Panc1 (cell line): ENCODE results near the gene SLC27A4. TPM values are rescaled to one million over a fixed set of nuclear protein-coding genes. Genes with fewer than 3 reads are reported as not detected.
A peak's percentile ranks its signal among the peaks of the same experiment; 100 is the strongest.

Experiments used
- ATAC-seq: fragments of 200-7000 bp; cut with Tn5 transposase; 2 replicates; pipeline ENCODE4 v1.9.1; 2020; ENCODE audit warnings: mild to moderate bottlenecking, moderate library complexity
- BruUV-seq: library from RNA; stranded (reverse); fragments of 400-500 nt; replicated peaks from 2 replicates; lab custom pipeline; 2021; lab: Mats Ljungman, UMichigan
- CTCF ChIA-PET: fragments of 300-600 bp; sonication (Branson Sonifier 250); formaldehyde crosslinking; loops from one replicate; lab custom pipeline; 2022; ENCODE audit warnings: antibody characterized with exemption; lab: Charles Lee
- POLR2A ChIA-PET: fragments of 300-600 bp; sonication (Branson Sonifier 250); formaldehyde crosslinking; loops from one replicate; lab custom pipeline; 2022; ENCODE audit warnings: antibody characterized with exemption; lab: Charles Lee
- DNase-seq: peaks from one replicate; pipeline ENCODE4 v3.0.0-alpha.2; 2010; ENCODE audit warnings: low read depth, low spot score
- H3K27ac ChIP-seq: 2 replicates; pipeline ENCODE4 v1.5.1; 2011; ENCODE audit warnings: mild to moderate bottlenecking, low read length, inconsistent platforms
- H3K27me3 ChIP-seq: fragments of 200-500 bp; sonication (Bioruptor generic); 2 replicates; pipeline ENCODE4 v1.6.0; 2014; ENCODE audit warnings: low read length, inconsistent platforms; ENCODE audit not compliant: control insufficient read depth, insufficient read depth
- H3K36me3 ChIP-seq: fragments of 200-500 bp; sonication (Bioruptor generic); 2 replicates; pipeline ENCODE4 v1.5.1; 2014; ENCODE audit warnings: inconsistent platforms, mild to moderate bottlenecking, low read length, moderate library complexity; ENCODE audit not compliant: control insufficient read depth, insufficient read depth
- H3K4me1 ChIP-seq: 2 replicates; pipeline ENCODE4 v1.5.1; 2011; ENCODE audit warnings: inconsistent platforms, mild to moderate bottlenecking, low read length, moderate library complexity; ENCODE audit not compliant: control insufficient read depth, insufficient read depth
- H3K4me3 ChIP-seq, 2 experiments: 2 replicates each; pipeline ENCODE4 v1.5.1; 2011 to 2012; ENCODE audit warnings: low read depth in 2 of 2, low read length in 2 of 2, mild to moderate bottlenecking in 2 of 2, inconsistent platforms in 1 of 2, moderate library complexity in 1 of 2
- H3K9me3 ChIP-seq: fragments of 200-500 bp; sonication (Bioruptor generic); 2 replicates; pipeline ENCODE4 v1.5.1; 2014; ENCODE audit warnings: low read depth, mild to moderate bottlenecking, inconsistent platforms, low read length, moderate library complexity; ENCODE audit not compliant: control insufficient read depth, insufficient read depth
- CTCF ChIP-seq: fragments of 450-650 bp; IDR thresholded peaks from 2 replicates; pipeline ENCODE4 v1.5.1; 2017; ENCODE audit warnings: mild to moderate bottlenecking
- POLR2AphosphoS5 ChIP-seq: IDR thresholded peaks from 2 replicates; pipeline ENCODE4 v1.6.1; 2012; ENCODE audit warnings: mild to moderate bottlenecking, low read depth, low read length, moderate library complexity
- SIN3A ChIP-seq: IDR thresholded peaks from 2 replicates; pipeline ENCODE4 v1.6.1; 2012; ENCODE audit warnings: low read depth, mild to moderate bottlenecking, low read length, moderate library complexity, borderline replicate concordance; ENCODE audit not compliant: insufficient read depth
- TCF7L2 ChIP-seq: IDR thresholded peaks from 2 replicates; pipeline ENCODE4 v1.6.1; 2011; ENCODE audit warnings: mild to moderate bottlenecking, low read depth, low read length, inconsistent platforms
- in situ Hi-C: cut with HindIII; loops from 2 replicates; pipeline ENCODE4 v1.10.0; 2016; ENCODE audit warnings: low sequenced_read_pairs, low pct_unique_long_range_greater_than_20kb
- intact Hi-C: fragments of 100-400 bp; cut with micrococcal nuclease; formaldehyde crosslinking; loops from one replicate; pipeline ENCODE4 v1.10.0; 2022; ENCODE audit not compliant: unreplicated experiment
- total RNA-seq: library from RNA; stranded (reverse); gene quantifications from one replicate; pipeline ENCODE4 v1.2.1, GENCODE V29; 2021; ENCODE audit not compliant: unreplicated experiment
- TF ChIP-seq, protein P1 (sequence below), 2 experiments: IDR thresholded peaks; 2 replicates each; pipeline ENCODE4 v1.6.1; 2011 to 2012; ENCODE audit warnings: low read depth in 2 of 2, control low read depth in 1 of 2, low read length in 1 of 2, mild to moderate bottlenecking in 1 of 2, moderate library complexity in 1 of 2; ENCODE audit not compliant: insufficient read depth in 1 of 2

The SLC27A4 gene
- total RNA-seq, 1 experiment from 2014 or later = 20.3 TPM

DNA sequence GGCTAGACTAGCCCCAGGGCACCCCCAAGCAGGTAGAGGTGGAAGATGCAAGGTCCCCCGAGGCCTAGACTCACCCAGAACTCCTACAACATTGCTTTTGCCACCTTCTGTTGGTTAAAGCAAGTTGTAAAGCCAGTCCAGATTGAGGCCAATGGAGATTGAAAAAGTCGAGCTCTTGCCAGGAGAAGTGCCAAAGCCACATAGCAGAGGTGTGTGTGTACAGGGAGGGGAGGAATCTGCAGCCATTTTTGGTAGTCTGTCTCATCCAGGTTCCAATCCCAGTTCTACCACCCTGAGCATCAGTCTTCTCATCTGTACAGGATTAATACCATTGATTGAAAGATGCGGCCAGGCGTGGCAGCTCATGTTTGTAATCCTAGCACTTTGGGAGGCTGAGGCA lies 18.5 kb downstream of the SLC27A4 start:
- CTCF ChIA-PET = interaction anchor here (0.6 kb wide), 1 partner anchor 51 kb away, joined by 6 read pairs; no protein-coding TSS in a partner anchor
- Histone ChIP-seq H3K4me1 (peaks cover 3% of the 10 kb centered on the region; the same call in 1 of the 2 replicates), H3K4me3 (no peak overlapping the region), H3K27me3 (no peaks in the 10 kb centered on the region), H3K36me3 (no peaks in the 10 kb centered on the region), H3K9me3 (no peaks in the 10 kb centered on the region), H3K27ac (no peak overlapping the region)
- in situ Hi-C loops (no loop called here), intact Hi-C loops (no loop called here)
- TF ChIP-seq, protein P1, sequence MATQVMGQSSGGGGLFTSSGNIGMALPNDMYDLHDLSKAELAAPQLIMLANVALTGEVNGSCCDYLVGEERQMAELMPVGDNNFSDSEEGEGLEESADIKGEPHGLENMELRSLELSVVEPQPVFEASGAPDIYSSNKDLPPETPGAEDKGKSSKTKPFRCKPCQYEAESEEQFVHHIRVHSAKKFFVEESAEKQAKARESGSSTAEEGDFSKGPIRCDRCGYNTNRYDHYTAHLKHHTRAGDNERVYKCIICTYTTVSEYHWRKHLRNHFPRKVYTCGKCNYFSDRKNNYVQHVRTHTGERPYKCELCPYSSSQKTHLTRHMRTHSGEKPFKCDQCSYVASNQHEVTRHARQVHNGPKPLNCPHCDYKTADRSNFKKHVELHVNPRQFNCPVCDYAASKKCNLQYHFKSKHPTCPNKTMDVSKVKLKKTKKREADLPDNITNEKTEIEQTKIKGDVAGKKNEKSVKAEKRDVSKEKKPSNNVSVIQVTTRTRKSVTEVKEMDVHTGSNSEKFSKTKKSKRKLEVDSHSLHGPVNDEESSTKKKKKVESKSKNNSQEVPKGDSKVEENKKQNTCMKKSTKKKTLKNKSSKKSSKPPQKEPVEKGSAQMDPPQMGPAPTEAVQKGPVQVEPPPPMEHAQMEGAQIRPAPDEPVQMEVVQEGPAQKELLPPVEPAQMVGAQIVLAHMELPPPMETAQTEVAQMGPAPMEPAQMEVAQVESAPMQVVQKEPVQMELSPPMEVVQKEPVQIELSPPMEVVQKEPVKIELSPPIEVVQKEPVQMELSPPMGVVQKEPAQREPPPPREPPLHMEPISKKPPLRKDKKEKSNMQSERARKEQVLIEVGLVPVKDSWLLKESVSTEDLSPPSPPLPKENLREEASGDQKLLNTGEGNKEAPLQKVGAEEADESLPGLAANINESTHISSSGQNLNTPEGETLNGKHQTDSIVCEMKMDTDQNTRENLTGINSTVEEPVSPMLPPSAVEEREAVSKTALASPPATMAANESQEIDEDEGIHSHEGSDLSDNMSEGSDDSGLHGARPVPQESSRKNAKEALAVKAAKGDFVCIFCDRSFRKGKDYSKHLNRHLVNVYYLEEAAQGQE (IDR thresholded peaks at IDR 0.05; ENCODE audit: insufficient read depth in 1 of 2, low read depth in 2 of 2, low read length in 1 of 2) = no peak
- TF ChIP-seq TCF7L2 = no peak
- no peak for TF ChIP-seq CTCF
- TF ChIP-seq POLR2AphosphoS5 = no peak
- TF ChIP-seq SIN3A = no peak
- POLR2A ChIA-PET = no interaction called here
- no peak for ATAC-seq
- no TSS peak for BruUV-seq
- no peak for DNase-seq

GRCh38 chr9:128360826-128361225 lies 20.5 kb downstream of the SLC27A4 start:
- intact Hi-C loops (no loop called here), in situ Hi-C loops (no loop called here)
- peaks cover 3% of the 10 kb centered on the region; the same call in 1 of the 2 replicates for H3K4me1 ChIP-seq
- H3K4me3 ChIP-seq = no peak overlapping the region
- ATAC-seq = no peak
- H3K36me3 ChIP-seq = no peaks in the 10 kb centered on the region
- no TSS peak for BruUV-seq
- POLR2A ChIA-PET = no interaction called here
- no peaks in the 10 kb centered on the region for H3K27me3 ChIP-seq
- H3K27ac ChIP-seq = no peak overlapping the region
- DNase-seq = no peak
- CTCF ChIA-PET = interaction anchor here (0.6 to 1.0 kb wide), 3 partner anchors 36 to 107 kb away, joined by 3 to 13 read pairs (median 3); no protein-coding TSS in a partner anchor
- H3K9me3 ChIP-seq = no peaks in the 10 kb centered on the region
- no peak for TF ChIP-seq SIN3A

- no TSS peak for BruUV-seq
- ATAC-seq = peak; percentile 39
- intact Hi-C loops = no loop called here
- in situ Hi-C loops = no loop called here
- H3K36me3 ChIP-seq = no peaks in the 10 kb centered on the region
- no peaks in the 10 kb centered on the region for H3K27me3 ChIP-seq
- peak overlapping the region; percentile 39; the same call in 1 of the 2 replicates for H3K27ac ChIP-seq
- H3K4me1 ChIP-seq = peaks cover 3% of the 10 kb centered on the region; the same call in 1 of the 2 replicates
- ChIA-PET CTCF (interaction anchor here (0.6 to 1.8 kb wide), 6 partner anchors 20 to 108 kb away, joined by 3 to 13 read pairs (median 6); partner anchors contain the start of gene CERCAM), POLR2A (no interaction called here)
- peak overlapping the region; percentile 36 to 58 for H3K4me3 ChIP-seq
- DNase-seq = no peak
- no peaks in the 10 kb centered on the region for H3K9me3 ChIP-seq
- TF ChIP-seq TCF7L2 (no peak), SIN3A (no peak), CTCF (no peak), POLR2AphosphoS5 (no peak)
- TF ChIP-seq, protein P1 (IDR thresholded peaks at IDR 0.05; ENCODE audit: insufficient read depth in 1 of 2, low read depth in 2 of 2, low read length in 1 of 2) = no peak
Observed at GRCh38 chr9:128361296-128361985, 21.1 kb downstream of the SLC27A4 start.
